H1 (cell line): Measurements from ENCODE around the gene GABPB1. TPM values are rescaled to one million over a fixed set of nuclear protein-coding genes. Genes with fewer than 3 reads are reported as not detected.

Source experiments
- CTCF ChIA-PET: fragments of 300-600 bp; sonication (Branson Sonifier 250); formaldehyde crosslinking; loops from one replicate; lab custom pipeline; 2021; ENCODE audit not compliant: partially characterized antibody; lab: Charles Lee
- POLR2A ChIA-PET: fragments of 300-600 bp; sonication (Branson Sonifier 250); formaldehyde crosslinking; loops from one replicate; lab custom pipeline; 2021; ENCODE audit warnings: inconsistent platforms; ENCODE audit not compliant: partially characterized antibody; lab: Charles Lee
- DNase-seq, 2 experiments: peaks; one replicate each; pipeline versions ENCODE4 v3.0.0 to v3.0.0-alpha.2; 2010 to 2022; ENCODE audit warnings: low spot score in 2 of 2, low read depth in 1 of 2, mixed read lengths in 1 of 2
- FAIRE-seq: peaks from 2 replicates; lab custom pipeline; 2011; peaks lifted over from hg19 to GRCh38; lab: Jason Lieb, UNC
- H2AFZ ChIP-seq: 2 replicates; pipeline ENCODE4 v1.8.1; 2012; ENCODE audit warnings: low read length, inconsistent platforms
- H2AK5ac ChIP-seq: 2 replicates; pipeline ENCODE4 v1.6.1; 2013; ENCODE audit warnings: low read depth, low read length
- H2BK120ac ChIP-seq: replicated peaks from 2 replicates; pipeline ENCODE3; 2013; ENCODE audit warnings: low read depth, low read length, inconsistent platforms
- H2BK12ac ChIP-seq: 2 replicates; pipeline ENCODE4 v1.6.1; 2013; ENCODE audit warnings: low read depth, low read length
- H2BK15ac ChIP-seq: 2 replicates; pipeline ENCODE4 v1.6.1; 2013; ENCODE audit warnings: low read length
- H2BK20ac ChIP-seq: 2 replicates; pipeline ENCODE4 v1.6.1; 2013; ENCODE audit warnings: low read length
- H2BK5ac ChIP-seq: 2 replicates; pipeline ENCODE4 v1.6.1; 2013; ENCODE audit warnings: low read depth, low read length
- H3K14ac ChIP-seq: 2 replicates; pipeline ENCODE4 v1.6.1; 2013; ENCODE audit warnings: inconsistent platforms; ENCODE audit not compliant: insufficient read length
- H3K18ac ChIP-seq: 2 replicates; pipeline ENCODE4 v1.6.1; 2013; ENCODE audit warnings: low read length; ENCODE audit errors: extremely low read depth
- H3K23ac ChIP-seq: 2 replicates; pipeline ENCODE4 v1.6.1; 2013; ENCODE audit warnings: inconsistent platforms; ENCODE audit not compliant: insufficient read length
- H3K23me2 ChIP-seq: 2 replicates; pipeline ENCODE4 v1.6.1; 2013; ENCODE audit warnings: low read depth, low read length
- H3K27ac ChIP-seq: 2 replicates; pipeline ENCODE4 v1.6.1; 2011; ENCODE audit warnings: low read depth, low read length, inconsistent platforms
- H3K27me3 ChIP-seq, 4 experiments: replicated peaks in 1 of 4; 1 replicate in 1 of 4; 2 replicates in 3 of 4; pipeline versions ENCODE4 v1.6.1 to v1.8.1; 2011 to 2013; ENCODE audit warnings: low read length in 3 of 4, mild to moderate bottlenecking in 3 of 4, inconsistent platforms in 2 of 4, mixed read lengths in 2 of 4, moderate library complexity in 1 of 4; ENCODE audit not compliant: control insufficient read depth in 3 of 4, insufficient read depth in 3 of 4; ENCODE audit errors: extremely low read depth in 1 of 4
- H3K36me3 ChIP-seq, 4 experiments: 2 replicates each; pipeline versions ENCODE4 v1.6.1 to v1.8.1; 2011 to 2013; ENCODE audit warnings: mild to moderate bottlenecking in 4 of 4, low read length in 3 of 4, moderate library complexity in 2 of 4, control low read depth in 1 of 4, inconsistent platforms in 1 of 4; ENCODE audit not compliant: insufficient read depth in 4 of 4, control insufficient read depth in 2 of 4
- H3K4ac ChIP-seq: replicated peaks from 2 replicates; pipeline ENCODE3; 2013; ENCODE audit warnings: low read length, low read depth, mixed read lengths, inconsistent platforms; ENCODE audit not compliant: insufficient read length
- H3K4me1 ChIP-seq, 4 experiments: replicated peaks in 1 of 4; 1 replicate in 1 of 4; 2 replicates in 3 of 4; pipeline versions ENCODE4 v1.6.1 to v1.8.1; 2011 to 2013; ENCODE audit warnings: low read length in 3 of 4, inconsistent platforms in 2 of 4, mixed read lengths in 1 of 4; ENCODE audit not compliant: insufficient read depth in 4 of 4, control insufficient read depth in 3 of 4
- H3K4me2 ChIP-seq, 2 experiments: 2 replicates each; pipeline versions ENCODE4 v1.6.1 to v1.8.1; 2011 to 2013; ENCODE audit warnings: low read depth in 2 of 2, low read length in 2 of 2, control low read depth in 1 of 2, inconsistent platforms in 1 of 2, mild to moderate bottlenecking in 1 of 2; ENCODE audit not compliant: insufficient read depth in 1 of 2
- H3K4me3 ChIP-seq, 4 experiments: fragments of 200-600, 300-600 bp in 1 of 4; sonication (generic), shearing (Covaris generic), sonication (Bioruptor Twin) in 1 of 4; 2 replicates each; pipeline versions ENCODE4 v1.5.1 to v1.8.1; 2011 to 2016; ENCODE audit warnings: low read length in 4 of 4, low read depth in 3 of 4, control low read depth in 2 of 4, inconsistent platforms in 2 of 4, mild to moderate bottlenecking in 2 of 4, mixed read lengths in 1 of 4, moderate library complexity in 1 of 4; ENCODE audit not compliant: insufficient read depth in 2 of 4; ENCODE audit errors: extremely low read depth in 1 of 4
- H3K56ac ChIP-seq: replicated peaks from 2 replicates; pipeline ENCODE3; 2013; ENCODE audit warnings: low read depth, mild to moderate bottlenecking, mixed read lengths, low read length, inconsistent platforms; ENCODE audit not compliant: insufficient read length
- H3K79me1 ChIP-seq: 2 replicates; pipeline ENCODE4 v1.6.1; 2013; ENCODE audit warnings: low read depth, low read length, control low read depth
- H3K79me2 ChIP-seq, 2 experiments: 2 replicates each; pipeline versions ENCODE4 v1.6.1 to v1.8.1; 2012 to 2013; ENCODE audit warnings: low read length in 2 of 2, mild to moderate bottlenecking in 2 of 2, inconsistent platforms in 1 of 2; ENCODE audit not compliant: insufficient read depth in 2 of 2, control insufficient read depth in 1 of 2
- H3K9ac ChIP-seq, 4 experiments: replicated peaks in 1 of 4; 1 replicate in 1 of 4; 2 replicates in 3 of 4; pipeline versions ENCODE4 v1.6.1 to v1.8.1; 2011 to 2013; ENCODE audit warnings: low read depth in 3 of 4, low read length in 3 of 4, control low read depth in 2 of 4, mild to moderate bottlenecking in 2 of 4, moderate library complexity in 2 of 4, inconsistent platforms in 1 of 4; ENCODE audit errors: extremely low read depth in 1 of 4
- H3K9me3 ChIP-seq, 2 experiments: 2 replicates each; pipeline versions ENCODE4 v1.6.1 to v1.8.1; 2012 to 2013; ENCODE audit warnings: mild to moderate bottlenecking in 2 of 2, moderate library complexity in 2 of 2, control low read depth in 1 of 2, inconsistent platforms in 1 of 2, low read depth in 1 of 2, low read length in 1 of 2, mixed read lengths in 1 of 2; ENCODE audit not compliant: insufficient read depth in 2 of 2
- H4K20me1 ChIP-seq, 2 experiments: replicated peaks in 1 of 2; 2 replicates each; pipeline versions ENCODE3 to v1.8.1; 2011 to 2013; ENCODE audit warnings: inconsistent platforms in 2 of 2, low read length in 2 of 2, mild to moderate bottlenecking in 1 of 2; ENCODE audit not compliant: insufficient read depth in 2 of 2, control insufficient read depth in 1 of 2
- H4K5ac ChIP-seq: 2 replicates; pipeline ENCODE4 v1.6.1; 2013; ENCODE audit warnings: low read length, low read depth, mixed read lengths, inconsistent platforms; ENCODE audit not compliant: insufficient read length
- H4K8ac ChIP-seq: 2 replicates; pipeline ENCODE4 v1.8.0; 2013; ENCODE audit warnings: mild to moderate bottlenecking, moderate library complexity, low read length, inconsistent platforms; ENCODE audit not compliant: insufficient read depth; ENCODE audit errors: extremely low read depth
- H4K91ac ChIP-seq: replicated peaks from 2 replicates; pipeline ENCODE3; 2013; ENCODE audit warnings: low read length, mixed read lengths, inconsistent platforms; ENCODE audit not compliant: insufficient read length
- ASH2L ChIP-seq: fragments of 200-600, 300-600 bp; sonication (generic); IDR thresholded peaks from one replicate; pipeline ENCODE4 v1.7.1; 2017; ENCODE audit warnings: low read length
- ATF3 ChIP-seq: IDR thresholded peaks from 2 replicates; pipeline ENCODE4 v1.6.1; 2011; ENCODE audit warnings: low read depth, mild to moderate bottlenecking, low read length; ENCODE audit not compliant: insufficient read depth
- CTBP2 ChIP-seq: IDR thresholded peaks from 2 replicates; pipeline ENCODE4 v1.7.0; 2011; ENCODE audit warnings: borderline replicate concordance, mild to moderate bottlenecking, moderate library complexity, mixed read lengths, low read length; ENCODE audit not compliant: insufficient read depth, insufficient read length
- CTCF ChIP-seq, 3 experiments: IDR thresholded peaks; 1 replicate in 2 of 3; 2 replicates in 1 of 3; pipeline versions ENCODE4 v1.5.1 to v1.6.1; 2011; ENCODE audit warnings: low read length in 3 of 3, mild to moderate bottlenecking in 3 of 3, inconsistent platforms in 2 of 3, low read depth in 1 of 3, moderate library complexity in 1 of 3; ENCODE audit not compliant: insufficient read depth in 1 of 3; ENCODE audit errors: control extremely low read depth in 1 of 3
- KDM4A ChIP-seq: IDR thresholded peaks from one replicate; pipeline ENCODE4 v1.7.1; 2012; ENCODE audit warnings: low read depth, mild to moderate bottlenecking, moderate library complexity, low read length, inconsistent platforms; ENCODE audit not compliant: severe bottlenecking
- SIX5 ChIP-seq: IDR thresholded peaks from 2 replicates; pipeline ENCODE4 v1.6.1; 2011; ENCODE audit warnings: mild to moderate bottlenecking, low read depth, low read length
- TAF1 ChIP-seq: IDR thresholded peaks from 2 replicates; pipeline ENCODE4 v1.6.1; 2011; ENCODE audit warnings: mild to moderate bottlenecking, low read depth, low read length
- WGBS, 2 experiments: shearing (Covaris generic) in 1 of 2; methylation state at CpG; one replicate each; pipeline versions ENCODE4 v1.1.6 to v1.1.7; 2013 to 2015; ENCODE audit warnings: low lambda C conversion rate in 2 of 2, mixed read lengths in 2 of 2, inconsistent platforms in 1 of 2, low coverage in 1 of 2, missing lambda C conversion rate in 1 of 2; ENCODE audit not compliant: insufficient replicate concordance in 2 of 2, insufficient coverage in 1 of 2, insufficient read length in 1 of 2; ENCODE audit errors: extremely low coverage in 1 of 2, missing lambda C conversion rate in 1 of 2; 5-methylcytosine and 5-hydroxymethylcytosine counted together
- polyA plus RNA-seq, 7 experiments: library from polyadenylated mRNA; depleted of rRNA in 3 of 7; stranded (reverse) in 5 of 7; unstranded in 2 of 7; fragments of >200 nt in 5 of 7; fragments of 200-250 nt in 2 of 7; gene quantifications; 1 replicate in 5 of 7; 2 replicates in 1 of 7; 4 replicates in 1 of 7; pipeline versions ENCODE4 v1.2.1 to v1.2.3, GENCODE V29; 2011 to 2013; ENCODE audit warnings: missing spikeins in 2 of 7, mixed read lengths in 2 of 7
- total RNA-seq: library from RNA; stranded (reverse); fragmentation: NEBNext Ultra II Directional; extraction: Animal tissue kit (Norgen Biotek cat#: 25700); gene quantifications from 2 replicates; pipeline ENCODE4 v1.2.1, GENCODE V29; 2021

GABPB1 gene
- total and polyA plus RNA-seq, 2 of the 8 experiments (the other 6 are each of a cell fraction or from before 2014, with no cell fraction given) = 24.5 to 32.3 TPM

GRCh38 chr15:50380089-50380488, 25.1 kb upstream of the GABPB1 start:
- H3K4ac ChIP-seq = no peak overlapping the region
- H2BK15ac ChIP-seq = no peak overlapping the region
- no peak overlapping the region for H3K23ac ChIP-seq
- H2BK120ac ChIP-seq = no peak overlapping the region
- H2BK12ac ChIP-seq = no peak overlapping the region
- no peak overlapping the region for H3K4me2 ChIP-seq
- no peak overlapping the region for H4K8ac ChIP-seq
- H3K23me2 ChIP-seq = no peaks in the 10 kb centered on the region
- 72% methylated on average over 1 of the region's 1 CpG; no CpG with 5 or more reads in 1 of the 2 experiments for WGBS, 2 experiments
- ChIA-PET CTCF (no interaction called here), POLR2A (no interaction called here)
- no peak overlapping the region for H4K5ac ChIP-seq
- no peaks in the 10 kb centered on the region for H3K4me1 ChIP-seq
- no peak overlapping the region for H3K56ac ChIP-seq
- H3K79me1 ChIP-seq = no peaks in the 10 kb centered on the region
- no peak overlapping the region for H3K18ac ChIP-seq
- no peaks in the 10 kb centered on the region for H3K36me3 ChIP-seq
- DNase-seq (no peak), FAIRE-seq (no peak)
- H3K4me3 ChIP-seq = no peak overlapping the region
- no peak overlapping the region for H2AK5ac ChIP-seq
- no peaks in the 10 kb centered on the region for H3K27me3 ChIP-seq
- H4K20me1 ChIP-seq = no peaks in the 10 kb centered on the region
- H4K91ac ChIP-seq = no peak overlapping the region
- no peak overlapping the region for H2BK20ac ChIP-seq
- H2AFZ ChIP-seq = no peak overlapping the region
- H2BK5ac ChIP-seq = no peak overlapping the region
- H3K9ac ChIP-seq = no peak overlapping the region
- H3K79me2 ChIP-seq = no peaks in the 10 kb centered on the region
- no peak overlapping the region for H3K27ac ChIP-seq
- no peaks in the 10 kb centered on the region for H3K9me3 ChIP-seq
- H3K14ac ChIP-seq = no peak overlapping the region
- TF ChIP-seq ATF3 = no peak
- no peak for TF ChIP-seq ASH2L
- TF ChIP-seq TAF1 = no peak
- TF ChIP-seq CTCF (IDR thresholded peaks at IDR 0.05; ENCODE audit: control extremely low read depth in 1 of 3, insufficient read depth in 1 of 3, low read depth in 1 of 3, low read length in 3 of 3) = no peak
- TF ChIP-seq KDM4A = no peak
- TF ChIP-seq SIX5 = no peak
- no peak for TF ChIP-seq CTBP2
